Neural cell (in vitro differentiated cells): Measurements from ENCODE around the gene RAPGEF5.

Experiments
- EP300 ChIP-seq: fragments of 450-650 bp; conservative IDR thresholded peaks from 2 replicates; pipeline ENCODE4 v1.6.1; 2014; ENCODE audit warnings: antibody characterized with exemption, mild to moderate bottlenecking, moderate library complexity; ENCODE audit not compliant: poor library complexity, severe bottlenecking
- EZH2 ChIP-seq: fragments of 200-600, 300-800 bp; shearing (Covaris generic), sonication (generic); IDR thresholded peaks from 2 replicates; pipeline ENCODE4 v1.6.1; 2014; ENCODE audit warnings: antibody characterized with exemption, low read length, borderline replicate concordance, mild to moderate bottlenecking; ENCODE audit not compliant: insufficient read depth, poor library complexity, severe bottlenecking
- MXI1 ChIP-seq: fragments of 450-650 bp; conservative IDR thresholded peaks from 2 replicates; pipeline ENCODE4 v1.6.1; 2014; ENCODE audit warnings: antibody characterized with exemption, mild to moderate bottlenecking; ENCODE audit not compliant: poor library complexity, severe bottlenecking
- RAD21 ChIP-seq: fragments of 450-650 bp; conservative IDR thresholded peaks from 2 replicates; pipeline ENCODE4 v1.6.1; 2014; ENCODE audit warnings: antibody characterized with exemption, mild to moderate bottlenecking, moderate library complexity
- REST ChIP-seq: IDR thresholded peaks from 2 replicates; pipeline ENCODE4 v1.6.1; 2012; ENCODE audit warnings: borderline replicate concordance
- SMC3 ChIP-seq: fragments of 450-650 bp; conservative IDR thresholded peaks from 2 replicates; pipeline ENCODE4 v1.6.1; 2014; ENCODE audit warnings: antibody characterized with exemption, mild to moderate bottlenecking, moderate library complexity; ENCODE audit not compliant: poor library complexity
- TF ChIP-seq, protein P1 (sequence below): fragments of 450-650 bp; IDR thresholded peaks from 2 replicates; pipeline ENCODE4 v1.5.1; 2014; ENCODE audit warnings: antibody characterized with exemption, mild to moderate bottlenecking, moderate library complexity; ENCODE audit not compliant: poor library complexity, severe bottlenecking

DNA sequence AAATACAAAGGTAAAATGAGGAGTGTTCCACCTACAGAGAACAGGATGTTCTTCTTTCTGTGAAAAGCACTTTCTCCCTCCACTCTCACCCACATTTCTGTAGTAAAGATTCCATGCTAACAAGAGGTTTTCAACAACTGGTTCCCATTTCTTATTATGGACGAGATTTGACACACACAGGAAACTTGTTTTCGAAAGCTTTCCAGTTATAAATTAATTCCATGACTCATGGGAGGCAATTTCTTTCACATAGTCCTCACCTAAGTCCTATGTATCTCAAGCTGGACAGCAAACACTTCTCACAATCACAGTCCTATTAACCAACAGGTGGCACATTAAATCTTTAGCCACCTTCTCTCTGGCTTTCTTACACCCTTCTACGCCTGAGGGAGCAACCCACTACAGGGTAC lies 24.5 kb downstream of the RAPGEF5 start:
- TF ChIP-seq, protein P1, sequence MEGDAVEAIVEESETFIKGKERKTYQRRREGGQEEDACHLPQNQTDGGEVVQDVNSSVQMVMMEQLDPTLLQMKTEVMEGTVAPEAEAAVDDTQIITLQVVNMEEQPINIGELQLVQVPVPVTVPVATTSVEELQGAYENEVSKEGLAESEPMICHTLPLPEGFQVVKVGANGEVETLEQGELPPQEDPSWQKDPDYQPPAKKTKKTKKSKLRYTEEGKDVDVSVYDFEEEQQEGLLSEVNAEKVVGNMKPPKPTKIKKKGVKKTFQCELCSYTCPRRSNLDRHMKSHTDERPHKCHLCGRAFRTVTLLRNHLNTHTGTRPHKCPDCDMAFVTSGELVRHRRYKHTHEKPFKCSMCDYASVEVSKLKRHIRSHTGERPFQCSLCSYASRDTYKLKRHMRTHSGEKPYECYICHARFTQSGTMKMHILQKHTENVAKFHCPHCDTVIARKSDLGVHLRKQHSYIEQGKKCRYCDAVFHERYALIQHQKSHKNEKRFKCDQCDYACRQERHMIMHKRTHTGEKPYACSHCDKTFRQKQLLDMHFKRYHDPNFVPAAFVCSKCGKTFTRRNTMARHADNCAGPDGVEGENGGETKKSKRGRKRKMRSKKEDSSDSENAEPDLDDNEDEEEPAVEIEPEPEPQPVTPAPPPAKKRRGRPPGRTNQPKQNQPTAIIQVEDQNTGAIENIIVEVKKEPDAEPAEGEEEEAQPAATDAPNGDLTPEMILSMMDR, result no peak
- TF ChIP-seq EP300 (no peak), REST (no peak), MXI1 (no peak), SMC3 (no peak), RAD21 (no peak), EZH2 (no peak)
